NOMO-1 treated with DMSO at 0.1 percent for 48 hours (cell line): Measurements from ENCODE around the gene NPPB.
A peak's percentile ranks its signal among the peaks of the same experiment; 100 is the strongest.

Experiments
- DNase-seq: peaks from one replicate; lab custom pipeline; 2025; ENCODE audit not compliant: unreplicated experiment; lab: John Stamatoyannopoulos, UW

NPPB gene

GRCh38 chr1:11858158-11858557 lies 587 bp downstream of the NPPB start:
- no peak for DNase-seq

- no peak for DNase-seq
These were observed 1.4 kb downstream of the NPPB start for GRCh38 chr1:11857164-11857851.

- DNase-seq, result no peak
These were observed 2.0 kb downstream of the NPPB start for GRCh38 chr1:11856698-11857097.

GRCh38 chr1:11855430-11855829 lies 3.3 kb downstream of the NPPB start:
- no peak for DNase-seq

GRCh38 chr1:11854519-11854918 lies 4.2 kb downstream of the NPPB start:
- DNase-seq, result no peak

GRCh38 chr1:11851180-11851579 lies 7.6 kb downstream of the NPPB start:
- DNase-seq, result peak; percentile 95

GRCh38 chr1:11850156-11850555 lies 8.6 kb downstream of the NPPB start:
- DNase-seq, result no peak

DNA sequence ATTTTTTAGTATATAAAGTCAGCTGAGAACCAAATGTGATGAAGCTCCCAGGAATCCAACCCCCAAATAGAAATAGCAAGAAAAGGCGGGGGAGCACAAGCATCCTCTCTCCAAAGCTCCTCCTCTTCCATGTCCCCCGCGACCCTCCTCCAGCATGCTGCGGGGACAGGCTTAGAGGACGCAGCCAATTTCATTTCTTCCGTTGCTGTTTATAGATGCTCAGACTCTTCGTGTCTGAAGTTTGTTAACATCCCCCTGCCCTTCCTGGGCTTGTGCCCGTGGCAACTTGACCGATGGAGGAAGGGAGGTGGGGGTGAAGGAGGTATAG lies 10.4 kb downstream of the NPPB start:
- no peak for DNase-seq

- DNase-seq, result no peak
These were observed 10.9 kb downstream of the NPPB start, which contains the start of gene NPPA for GRCh38 chr1:11847667-11848372. NPPA (minus strand) TSS chr1:11847783; CDS start chr1:11847684, 99 bp downstream.

- DNase-seq, result no peak
These were observed 13.0 kb downstream of the NPPB start for GRCh38 chr1:11845641-11846335.

DNA sequence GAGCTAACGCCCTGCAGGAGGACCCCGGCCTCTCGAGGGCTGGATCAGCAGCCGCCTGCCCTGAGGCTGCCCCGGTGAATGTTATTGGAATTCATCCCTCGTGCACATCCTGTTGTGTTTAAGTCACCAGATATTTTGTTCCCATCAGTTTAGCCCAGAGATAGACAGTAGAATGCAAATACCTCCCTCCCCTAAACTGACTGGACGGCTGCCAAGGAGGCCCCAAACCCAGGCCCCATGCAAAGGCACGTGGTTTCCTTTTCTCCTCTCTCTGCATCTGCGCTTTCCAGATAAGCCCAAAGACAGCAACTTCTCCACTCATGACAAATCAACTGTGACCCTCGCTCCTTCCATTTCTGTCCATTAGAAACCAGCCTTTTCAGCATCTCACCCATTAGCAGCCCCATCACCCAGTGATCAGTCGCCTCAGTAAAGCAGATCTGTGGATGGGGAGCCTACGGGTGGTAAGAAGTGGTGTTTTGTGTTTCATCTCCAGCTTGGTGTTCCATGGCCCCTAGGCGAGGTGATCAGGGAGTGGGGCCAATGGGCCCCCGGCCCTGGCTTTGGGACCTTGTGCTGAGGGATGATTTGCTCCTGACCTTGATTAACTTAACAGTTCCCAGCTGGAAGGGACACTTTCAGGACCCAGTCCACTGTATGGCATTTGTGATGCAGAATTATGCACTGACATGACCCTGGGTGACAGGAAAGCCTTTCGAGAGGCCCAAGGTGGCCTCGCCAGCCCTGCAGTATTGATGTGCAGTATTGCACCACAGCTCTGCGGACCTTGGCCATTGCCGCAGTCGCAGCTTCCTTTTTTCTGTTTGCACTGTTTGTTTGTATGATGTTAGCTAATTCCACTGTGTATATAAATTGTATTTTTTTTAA lies 16.3 kb downstream of the NPPB start:
- DNase-seq, result peak; percentile 76

GRCh38 chr1:11841245-11842153 lies 17.2 kb downstream of the NPPB start:
- no peak for DNase-seq

DNA sequence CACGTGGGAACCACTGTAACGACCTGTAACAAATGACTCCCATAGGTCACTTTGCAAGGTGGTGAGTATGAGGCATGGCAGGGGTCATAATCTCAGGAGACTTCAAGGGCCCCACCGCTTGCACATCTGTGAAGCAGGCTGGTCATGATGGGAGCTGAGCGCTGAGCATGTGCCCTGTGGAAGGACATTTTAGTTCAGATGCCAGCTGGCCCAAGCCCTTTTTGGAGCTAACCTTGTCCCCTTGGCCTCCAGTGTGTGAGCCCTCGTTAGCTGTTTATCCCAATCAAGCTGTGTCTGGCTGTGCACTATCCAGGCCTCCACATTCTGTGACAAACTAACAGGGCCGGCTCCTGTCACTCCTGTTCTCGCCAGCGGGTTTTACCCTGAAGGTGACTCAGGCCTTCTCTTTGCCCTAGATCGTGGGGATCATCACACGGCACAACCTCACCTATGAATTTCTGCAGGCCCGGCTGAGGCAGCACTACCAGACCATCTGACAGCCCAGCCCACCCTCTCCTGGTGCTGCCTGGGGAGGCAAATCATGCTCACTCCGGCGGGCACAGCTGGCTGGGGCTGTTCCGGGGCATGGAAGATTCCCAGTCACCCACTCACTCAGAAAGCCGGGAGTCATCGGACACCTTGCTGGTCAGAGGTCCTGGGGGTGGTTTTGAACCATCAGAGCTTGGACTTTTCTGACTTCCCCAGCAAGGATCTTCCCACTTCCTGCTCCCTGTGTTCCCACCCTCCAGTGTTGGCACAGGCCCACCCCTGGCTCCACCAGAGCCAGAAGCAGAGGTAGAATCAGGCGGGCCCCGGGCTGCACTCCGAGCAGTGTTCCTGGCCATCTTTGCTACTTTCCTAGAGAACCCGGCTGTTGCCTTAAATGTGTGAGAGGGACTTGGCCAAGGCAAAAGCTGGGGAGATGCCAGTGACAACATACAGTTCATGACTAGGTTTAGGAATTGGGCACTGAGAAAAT lies 18.7 kb downstream of the NPPB start:
- DNase-seq, result no peak

- DNase-seq, result peak; percentile 48
These were observed 20.1 kb downstream of the NPPB start for GRCh38 chr1:11838349-11839272.

GRCh38 chr1:11837767-11838348 lies 20.9 kb downstream of the NPPB start:
- no peak for DNase-seq

DNA sequence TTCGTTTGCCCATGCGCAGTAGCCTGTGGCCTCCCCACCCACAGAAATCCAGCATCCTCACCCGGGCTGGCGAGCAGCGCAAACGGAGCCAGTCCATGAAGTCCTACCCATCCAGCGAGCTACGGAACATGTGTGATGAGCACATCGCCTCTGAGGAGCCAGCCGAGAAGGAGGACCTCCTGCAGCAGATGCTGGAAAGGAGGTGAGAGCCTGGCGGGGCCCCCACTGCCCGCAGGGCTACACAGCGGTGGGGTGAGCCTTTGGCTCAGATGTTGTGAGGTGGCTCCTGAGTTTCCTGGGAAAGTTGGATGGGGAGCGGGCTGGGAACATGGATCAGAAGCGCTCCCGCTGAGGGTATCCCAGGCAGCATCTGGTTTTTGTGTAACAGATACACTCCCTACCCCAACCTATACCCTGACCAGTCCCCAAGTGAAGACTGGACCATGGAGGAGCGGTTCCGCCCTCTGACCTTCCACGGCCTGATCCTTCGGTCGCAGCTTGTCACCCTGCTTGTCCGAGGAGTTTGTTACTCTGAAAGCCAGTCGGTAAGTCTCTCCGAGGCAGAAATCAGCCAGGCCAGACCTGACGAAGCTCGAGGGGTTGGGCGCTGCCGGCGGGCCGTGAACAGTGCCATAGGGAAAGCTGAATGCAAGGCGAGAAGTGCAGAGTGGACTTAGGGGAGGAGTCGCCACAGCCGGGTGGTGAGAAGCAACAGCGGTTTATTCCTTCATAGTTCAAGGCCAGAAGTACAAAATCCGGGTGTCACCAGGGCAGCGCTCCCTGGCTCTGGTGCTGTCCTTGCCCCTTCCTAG lies 21.6 kb downstream of the NPPB start:
- no peak for DNase-seq
